ENCODE data around the gene PLCL1.

- TF ChIP-seq EZH2phosphoT487 (IDR thresholded peaks at IDR 0.05; ENCODE audit: insufficient read depth, low read depth) (no peak), EZH2 (IDR thresholded peaks at IDR 0.05; ENCODE audit: insufficient read depth, poor library complexity, severe bottlenecking) (no peak)
These were observed 294.5 kb downstream of the PLCL1 start for GRCh38 chr2:198098918-198099317.

Data from GM23248 (cell line).